Fibroblast of skin of abdomen (primary cell): Measurements from ENCODE around the gene POLD2.

ENCODE experiments used
- DNase-seq: peaks from one replicate; pipeline ENCODE4 v3.0.0-alpha.2; 2013

The POLD2 gene

DNA sequence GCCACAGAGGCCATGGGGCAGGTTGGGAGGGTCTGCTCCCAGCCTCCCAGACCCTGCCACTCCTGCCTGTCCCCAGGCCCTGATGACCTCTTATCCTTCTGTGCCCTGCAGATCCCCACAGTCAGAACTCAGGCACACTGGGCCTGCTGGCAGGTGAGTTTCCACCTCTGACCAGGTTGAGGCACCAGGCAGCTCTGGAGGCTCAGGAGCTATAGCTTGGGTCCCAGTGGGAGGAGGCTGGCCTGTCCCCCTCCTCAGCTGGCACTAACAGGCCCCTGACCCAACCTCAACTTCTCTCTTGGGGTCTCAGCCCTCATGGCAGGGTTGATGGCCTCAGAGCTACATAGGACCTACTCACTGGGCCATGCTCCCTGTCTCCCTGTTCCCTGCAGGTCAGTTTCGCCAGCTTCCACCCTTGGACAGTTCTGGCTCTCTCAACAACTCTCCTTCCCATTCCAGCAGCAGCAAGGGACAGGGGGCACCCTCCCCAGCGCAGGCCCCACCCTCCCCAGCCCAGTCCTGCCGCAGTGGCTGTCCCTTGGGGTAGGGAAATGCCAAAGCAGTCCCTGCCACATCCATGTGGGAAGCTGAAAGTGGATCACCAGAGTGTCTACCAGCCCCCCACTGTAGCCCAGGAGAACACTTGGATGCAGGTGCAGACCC is 21.9 kb downstream of the POLD2 start:
- DNase-seq, result no peak

DNA sequence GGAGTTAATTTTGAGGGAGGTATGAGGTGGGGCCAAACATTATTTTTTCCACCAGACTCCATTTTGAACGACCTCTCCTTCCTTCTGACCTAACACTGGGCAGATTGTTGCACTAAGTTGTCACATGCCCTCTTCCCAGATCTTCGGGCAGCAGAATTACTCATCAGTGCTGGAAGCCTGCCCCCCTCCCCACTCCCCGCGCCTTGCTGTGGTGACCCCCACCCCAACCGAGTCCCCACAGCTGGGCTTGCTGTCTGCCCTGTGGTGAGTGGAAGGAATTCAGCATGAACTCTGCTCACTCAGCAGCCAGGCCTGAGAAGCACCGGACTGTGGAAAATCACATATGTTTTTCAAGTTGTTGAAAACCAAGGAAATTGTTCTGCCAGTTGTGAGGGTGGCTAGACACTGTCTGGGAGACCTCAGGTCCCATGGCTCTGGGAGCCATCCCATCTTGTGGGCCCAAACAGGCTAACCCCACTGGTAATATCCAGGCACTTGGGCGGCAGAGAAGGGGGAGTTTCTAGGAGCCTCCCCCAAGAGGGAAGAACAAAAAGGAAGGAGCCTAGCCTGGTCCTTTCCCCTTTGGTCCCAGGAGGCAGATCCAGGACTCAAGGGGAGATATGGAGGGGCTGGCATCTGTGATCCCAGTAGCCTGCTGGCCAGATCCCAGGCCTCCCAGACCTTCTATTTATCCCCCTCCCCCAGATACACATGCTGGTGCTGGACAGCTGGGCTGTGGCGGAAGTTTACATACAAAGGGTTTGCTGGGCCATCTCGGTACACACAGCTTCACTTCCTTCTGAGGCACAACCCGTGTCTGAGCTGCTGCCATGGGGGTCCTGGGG is 22.7 kb downstream of the POLD2 start:
- peak; percentile 83 for DNase-seq

DNA sequence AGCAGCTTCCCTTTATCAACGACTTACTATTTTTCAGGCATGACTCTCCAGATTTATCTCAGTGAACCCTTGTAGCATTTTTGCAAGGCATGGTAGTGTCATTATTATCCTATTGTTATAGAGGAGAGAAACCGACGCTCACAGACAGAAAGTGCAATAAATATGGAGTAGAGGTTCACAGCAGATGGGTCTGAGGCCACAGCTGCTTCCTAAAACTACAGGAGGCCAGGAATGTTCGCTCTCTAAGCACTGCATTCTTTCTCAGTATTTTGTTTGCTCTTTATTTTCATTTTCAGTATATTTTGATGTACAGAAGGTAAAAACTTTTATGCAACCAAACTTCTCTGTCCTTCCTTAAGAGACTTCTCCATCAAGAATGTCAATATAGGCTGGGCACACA is 23.7 kb downstream of the POLD2 start:
- DNase-seq, result no peak

DNA sequence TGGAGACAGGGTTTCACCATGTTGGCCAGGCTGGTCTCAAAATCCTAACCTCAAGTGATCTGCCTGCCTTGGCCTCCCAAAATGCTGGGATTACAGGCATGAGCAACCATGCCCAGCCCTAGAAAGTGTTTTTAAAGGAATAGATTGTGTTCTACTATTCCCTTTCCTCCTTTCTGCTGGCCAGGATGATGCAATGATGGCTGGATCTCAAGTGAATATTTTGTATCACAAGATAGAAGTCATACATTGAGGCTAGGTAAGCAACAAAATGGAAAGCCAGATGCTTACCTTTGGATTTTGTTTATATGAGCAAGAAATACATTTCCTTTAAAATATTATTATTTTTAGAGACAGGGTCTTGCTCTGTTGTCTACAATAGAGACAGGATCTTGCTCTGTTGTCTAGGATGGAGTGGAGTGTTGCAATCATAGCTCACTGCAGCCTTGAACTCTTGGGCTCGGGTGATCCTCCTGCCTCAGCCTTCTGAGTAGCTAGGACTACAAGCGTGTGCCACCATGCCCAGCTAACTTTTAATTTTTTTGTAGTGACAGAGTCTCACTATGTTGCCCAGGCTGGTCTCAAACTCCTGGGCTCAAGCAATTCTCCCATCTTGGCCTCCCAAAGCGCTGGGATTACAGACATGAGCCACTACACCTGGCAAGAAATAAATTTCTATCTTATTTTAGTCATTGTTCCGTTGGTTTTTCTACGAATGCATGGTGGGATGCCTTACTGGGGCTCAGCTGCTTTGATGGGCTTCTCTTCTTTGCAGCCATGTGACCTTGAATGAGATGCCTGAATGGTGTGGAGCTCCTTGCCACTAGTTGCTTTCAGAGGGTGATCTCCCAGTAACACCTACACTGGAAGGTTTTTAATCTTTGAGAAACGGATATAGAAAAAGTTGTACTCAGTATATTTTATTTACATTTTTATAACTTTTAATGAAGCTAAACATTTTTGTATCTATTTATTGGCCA is 25.0 kb downstream of the POLD2 start:
- DNase-seq, result no peak

- DNase-seq, result no peak
These were observed 26.1 kb downstream of the POLD2 start for GRCh38 chr7:44097064-44097932.

DNA sequence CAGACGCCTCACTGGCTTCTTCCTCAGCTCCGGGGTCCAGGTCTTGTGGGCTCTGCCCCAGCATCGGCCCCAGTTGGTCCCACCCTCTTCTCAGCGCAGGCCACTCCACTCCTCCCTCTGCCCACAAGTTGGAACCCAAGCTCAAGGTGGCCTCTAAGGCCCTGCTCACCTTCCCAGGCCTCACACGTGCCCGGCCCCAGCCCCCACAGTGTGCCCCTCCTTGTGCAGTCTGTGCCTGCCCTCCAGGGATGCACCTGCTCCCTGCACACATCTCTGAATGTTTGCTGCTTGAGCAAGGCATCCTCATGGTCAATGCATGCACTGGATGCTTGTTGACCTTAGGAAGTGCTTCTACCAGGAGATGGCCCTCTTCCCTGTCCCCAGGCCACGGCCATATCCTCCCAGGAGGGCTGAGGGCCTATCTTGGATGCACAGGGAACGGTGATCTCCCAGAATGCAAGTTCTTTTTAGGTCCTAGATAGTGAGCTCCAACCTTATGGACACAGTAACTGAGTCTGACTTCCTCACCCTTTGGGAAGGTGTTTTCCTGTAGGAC is 26.9 kb downstream of the POLD2 start:
- DNase-seq, result no peak

DNA sequence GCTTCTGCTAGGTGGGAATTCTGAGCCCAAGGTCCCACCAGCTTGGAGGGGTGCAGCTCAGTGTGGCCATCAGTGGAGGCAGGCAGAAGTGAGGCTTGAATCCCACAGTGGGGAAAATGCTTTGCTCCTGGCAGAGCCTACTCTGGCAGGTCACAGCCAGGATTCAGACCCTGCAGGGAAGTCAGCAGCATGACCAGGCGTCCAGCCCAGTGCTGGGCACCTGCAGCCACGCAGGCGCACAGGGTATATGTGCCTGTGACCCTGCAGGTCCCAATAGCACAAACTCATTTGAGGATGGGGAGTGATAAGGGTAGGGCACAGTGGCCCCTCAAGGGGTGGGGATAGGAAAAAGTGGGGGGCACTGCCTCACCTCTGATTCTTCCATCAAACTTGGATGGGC is 27.6 kb downstream of the POLD2 start:
- DNase-seq, result no peak

DNA sequence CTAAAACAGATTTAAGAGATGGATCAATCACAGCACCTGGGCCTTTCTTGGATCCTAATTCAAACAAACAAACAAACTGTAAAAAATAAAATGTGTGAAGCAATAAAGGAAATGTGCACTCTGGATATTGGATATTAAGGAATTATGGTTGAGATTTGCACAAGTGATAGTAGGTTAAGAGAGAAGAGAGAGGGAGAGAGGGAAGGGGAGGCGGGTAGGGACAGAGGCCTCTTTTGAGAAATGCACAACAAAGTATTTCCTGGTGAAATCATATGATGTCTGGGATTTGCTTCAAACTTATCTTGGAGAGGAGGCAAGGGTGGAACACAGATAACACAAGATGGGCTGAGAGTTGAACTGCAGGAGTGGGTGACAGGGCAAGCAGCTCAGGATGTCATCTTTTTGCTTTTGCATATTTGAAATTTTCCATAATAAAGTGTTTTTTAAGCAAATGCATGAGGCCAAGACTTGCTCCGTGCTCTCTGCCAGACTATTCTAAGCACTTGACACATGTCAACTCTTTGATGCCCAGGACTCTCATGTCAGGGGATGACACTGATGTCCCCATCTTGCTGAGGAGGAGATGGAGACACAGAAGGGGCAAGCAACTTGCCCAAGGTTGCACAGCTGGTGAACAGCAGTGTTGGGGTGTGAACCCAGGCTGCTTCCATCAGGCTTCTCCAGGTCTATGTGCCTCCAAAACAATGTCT is 28.3 kb downstream of the POLD2 start:
- DNase-seq, result no peak

GRCh38 chr7:44094365-44094764 is 29.0 kb downstream of the POLD2 start:
- DNase-seq, result no peak

DNA sequence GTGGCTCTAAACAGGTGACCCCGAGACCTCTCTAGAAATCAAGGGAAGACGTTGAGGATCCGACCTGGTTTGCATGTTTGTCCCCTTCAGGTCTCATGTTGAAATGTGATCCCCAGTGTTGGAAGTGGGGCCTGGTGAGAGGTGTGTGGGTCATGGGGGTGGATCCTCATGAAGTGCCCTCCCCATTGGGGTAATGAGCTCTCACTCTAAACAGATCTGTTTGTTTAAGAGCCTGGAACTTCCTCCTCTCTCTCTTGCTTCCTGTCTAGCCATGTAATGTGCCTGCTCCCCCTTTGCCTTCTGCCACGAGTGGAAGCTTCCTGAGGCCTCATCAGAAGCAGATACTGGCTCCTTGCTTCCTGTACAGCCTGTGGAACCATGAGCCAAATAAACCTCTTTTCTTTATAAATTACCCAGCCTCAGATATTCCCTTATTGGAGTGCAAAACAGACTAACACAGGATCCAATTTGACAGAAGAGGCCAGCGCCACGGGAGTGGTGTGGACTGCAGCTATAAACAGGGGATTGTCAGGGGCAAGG is 30.2 kb downstream of the POLD2 start:
- DNase-seq, result no peak

DNA sequence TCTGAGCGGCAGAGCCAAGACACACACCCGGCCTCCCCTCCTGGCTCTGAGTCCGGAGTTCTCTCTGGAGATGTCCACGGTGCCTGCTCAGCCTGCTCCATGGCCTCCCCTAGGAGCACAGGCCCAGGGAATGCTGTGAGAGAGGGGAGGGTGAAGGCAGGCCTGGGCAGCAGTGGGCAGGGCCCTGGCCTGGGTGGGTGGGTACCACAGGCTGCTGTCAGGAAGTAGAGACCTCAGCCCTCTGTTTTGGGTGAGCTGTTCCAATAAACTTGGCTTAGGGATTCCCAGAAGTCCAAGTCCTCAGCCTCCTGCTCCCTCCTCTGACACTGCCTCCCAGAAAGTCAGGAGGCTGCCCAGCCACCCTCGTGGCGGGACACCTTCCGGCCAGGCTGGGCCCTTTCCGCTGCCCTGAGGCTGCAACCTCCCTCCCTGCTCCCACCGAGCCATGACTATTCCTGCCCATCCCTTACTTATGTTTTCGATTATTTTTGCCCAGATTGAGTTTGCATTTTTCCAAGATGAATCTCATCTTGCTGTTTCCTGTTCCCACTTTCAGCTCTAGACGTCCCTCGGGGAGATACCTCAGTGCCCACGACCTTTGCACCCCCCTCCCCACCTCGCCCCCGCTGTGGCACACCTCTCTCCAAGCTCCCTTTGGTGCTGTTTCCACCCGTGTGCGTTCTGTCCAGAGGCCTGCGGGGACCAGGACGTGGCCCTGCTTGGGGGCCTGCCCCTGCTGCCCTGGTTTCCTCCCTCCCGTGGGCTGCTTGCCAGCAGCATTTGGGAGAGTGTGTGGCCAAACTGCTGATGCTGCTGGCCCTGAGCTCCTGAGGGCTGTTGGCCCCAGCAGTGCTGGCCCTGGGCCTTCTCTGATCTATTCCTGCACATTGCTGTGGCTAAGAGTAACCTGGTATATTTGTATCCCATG is 35.2 kb downstream of the POLD2 start:
- DNase-seq, result peak; percentile 92

DNA sequence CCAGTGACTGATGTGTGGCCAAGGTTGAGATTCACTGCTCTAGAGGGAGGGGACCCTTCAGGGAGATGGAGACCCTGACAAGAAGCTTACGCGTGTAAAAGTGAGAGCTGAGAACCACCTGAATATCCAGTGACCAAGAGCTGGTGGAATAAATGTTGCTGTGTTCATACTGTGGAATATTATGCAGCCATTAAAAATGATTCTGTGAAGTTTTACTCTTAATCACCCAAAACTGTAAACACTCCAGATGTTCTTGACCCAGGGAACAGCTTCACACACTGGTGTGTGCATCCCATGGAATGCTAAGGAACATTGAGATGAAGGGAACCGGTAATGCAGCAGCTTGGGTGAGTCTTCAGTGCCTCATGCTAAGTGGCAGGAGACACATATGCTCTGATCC is 36.7 kb downstream of the POLD2 start:
- no peak for DNase-seq

GRCh38 chr7:44085546-44085945 is 37.8 kb downstream of the POLD2 start:
- DNase-seq, result no peak

DNA sequence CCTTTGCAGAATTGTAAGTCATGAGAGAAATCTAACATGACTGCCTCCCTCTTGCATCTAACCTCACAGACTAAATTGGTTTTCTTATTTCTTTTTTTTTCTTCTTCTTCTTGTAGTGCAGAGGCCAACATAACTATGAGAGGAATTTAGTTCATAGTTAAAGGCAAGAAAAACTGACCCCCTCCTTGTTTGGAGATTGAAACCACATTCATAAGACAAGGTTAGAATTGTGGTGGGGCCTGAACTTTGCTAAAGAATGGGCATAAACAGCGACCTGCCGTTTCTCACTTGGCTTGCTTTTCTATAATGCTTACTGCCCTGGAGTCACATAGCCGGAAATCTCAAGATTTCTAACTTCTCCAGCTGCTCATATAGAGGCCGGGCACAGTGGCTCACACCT is 38.6 kb downstream of the POLD2 start:
- peak; percentile 41 for DNase-seq

DNA sequence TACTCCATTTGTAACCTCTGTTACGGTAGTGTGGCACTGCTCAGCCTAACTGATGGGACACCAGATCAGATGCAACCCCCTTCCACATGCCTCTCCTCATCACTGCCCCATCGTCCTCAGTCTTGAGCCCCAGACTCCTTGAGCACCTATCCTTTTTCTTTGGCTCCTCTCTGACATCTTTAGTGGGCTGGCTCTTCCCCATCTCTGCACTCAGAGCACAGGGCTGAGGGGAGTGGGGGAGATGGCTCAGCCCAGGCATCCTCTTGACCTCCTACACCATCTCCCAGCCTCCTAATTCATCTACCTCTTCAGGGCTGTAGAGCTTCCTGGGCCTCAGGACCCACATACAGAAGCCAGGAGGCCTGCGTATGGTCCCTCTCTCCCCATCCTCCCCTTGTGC is 39.6 kb downstream of the POLD2 start:
- DNase-seq, result no peak

DNA sequence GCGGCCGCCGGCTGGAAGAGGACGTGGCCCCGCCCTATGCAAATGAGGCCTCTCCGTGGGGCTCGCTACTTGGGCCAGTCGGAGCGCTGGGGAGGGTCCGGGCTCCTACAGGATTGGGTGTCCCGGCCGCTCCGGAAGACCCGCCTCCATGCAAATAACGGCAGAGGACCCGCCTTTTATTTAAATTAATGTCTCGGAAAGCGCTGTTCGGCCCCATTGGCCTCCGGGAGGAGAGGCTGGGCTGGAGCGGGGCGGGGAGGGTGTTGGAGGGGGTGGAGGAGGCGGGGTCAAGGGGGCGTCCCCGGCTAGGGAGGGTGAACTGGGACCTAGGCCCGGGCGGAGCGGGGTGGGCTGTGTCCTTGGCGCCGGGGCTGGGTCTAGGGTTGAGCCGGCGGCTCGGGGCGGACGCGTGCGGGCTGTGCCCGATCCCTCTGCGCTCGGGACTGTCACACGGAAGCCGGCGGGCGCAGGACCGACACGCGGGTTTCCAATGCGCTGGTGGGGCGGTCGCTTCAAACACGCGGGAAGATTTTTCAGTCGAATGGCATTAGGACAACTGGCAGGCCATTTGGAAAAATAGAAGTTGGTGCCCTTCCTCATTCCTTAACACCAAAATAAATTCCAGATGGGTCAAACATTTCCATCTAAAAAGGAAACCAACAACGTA is 40.7 kb downstream of the POLD2 start:
- peak; percentile 100 for DNase-seq

DNA sequence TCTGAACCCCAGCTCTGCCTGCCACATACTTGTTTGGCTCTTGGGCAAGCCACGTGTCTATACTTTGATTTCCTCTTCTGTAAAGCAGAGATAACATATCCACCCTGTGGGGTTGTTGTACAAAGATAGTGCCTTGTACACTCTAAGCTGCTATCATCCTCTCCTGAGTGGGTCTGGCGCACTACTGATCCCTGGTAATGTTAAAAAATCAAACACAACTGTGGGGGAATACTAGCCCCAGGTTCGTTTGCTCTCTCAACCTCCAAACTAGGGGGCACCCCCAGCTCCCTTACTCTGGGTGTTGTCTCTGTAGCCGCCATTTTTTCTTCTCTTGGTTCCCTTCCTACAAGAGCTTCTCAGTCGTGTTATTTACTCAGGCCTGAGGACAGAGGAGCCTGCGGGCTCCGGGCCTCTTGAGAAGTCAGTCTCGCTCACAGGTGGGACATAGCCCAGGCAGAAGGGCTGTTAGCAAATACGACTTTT is 42.0 kb downstream of the POLD2 start:
- DNase-seq, result no peak

DNA sequence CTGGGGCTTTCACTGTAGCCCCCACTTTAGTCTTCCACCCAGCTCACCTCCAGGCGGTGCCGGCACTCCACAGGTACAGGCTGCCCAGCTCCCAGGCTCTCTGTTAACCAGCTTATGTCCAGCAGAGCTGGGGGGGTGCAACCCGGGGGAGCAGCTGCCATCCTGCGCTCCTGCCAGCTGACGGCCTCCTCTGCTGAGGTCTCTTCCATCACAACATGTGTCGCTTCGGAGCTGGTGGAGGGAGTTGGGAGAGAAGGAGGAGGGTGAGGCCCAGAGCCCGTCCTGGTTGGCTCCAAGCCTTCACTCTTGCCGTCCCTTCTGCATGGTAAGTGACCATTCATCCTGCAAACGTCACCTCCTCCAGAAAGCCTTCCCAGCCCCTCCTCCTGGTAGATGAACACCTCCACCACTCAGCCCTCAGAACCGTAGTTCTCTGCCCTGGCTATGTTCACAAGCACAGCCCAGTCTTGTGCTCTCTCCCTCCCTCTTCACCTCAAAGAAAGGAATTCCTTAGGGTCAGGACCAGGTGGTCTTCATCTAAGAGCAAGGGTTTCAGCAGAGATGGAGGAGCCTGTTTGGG is 42.6 kb downstream of the POLD2 start:
- DNase-seq, result no peak
